Neutrophil (primary cell): ENCODE measurements around the gene NOS3.
A peak's percentile ranks its signal among the peaks of the same experiment; 100 is the strongest.

ENCODE experiments used
- H3K27ac ChIP-seq: fragments of 200-600 bp; sonication (generic); 2 replicates; pipeline ENCODE4 v1.5.1; 2016; ENCODE audit warnings: mild to moderate bottlenecking, moderate library complexity
- H3K27me3 ChIP-seq: fragments of 200-600 bp; sonication (generic); 2 replicates; pipeline ENCODE4 v1.6.0; 2016; ENCODE audit warnings: mild to moderate bottlenecking
- H3K36me3 ChIP-seq: fragments of 200-600 bp; sonication (generic); 2 replicates; pipeline ENCODE4 v1.5.1; 2017
- H3K4me1 ChIP-seq, 2 experiments: fragments of 200-600 bp in 1 of 2; sonication (generic) in 1 of 2; 1 replicate in 1 of 2; 2 replicates in 1 of 2; pipeline versions ENCODE4 v1.5.1 to v1.6.1; 2013 to 2016; ENCODE audit warnings: low read depth in 1 of 2, low read length in 1 of 2, mild to moderate bottlenecking in 1 of 2, moderate library complexity in 1 of 2; ENCODE audit not compliant: control insufficient read depth in 1 of 2, insufficient read depth in 1 of 2
- H3K4me3 ChIP-seq, 2 experiments: fragments of 200-600 bp in 1 of 2; sonication (generic) in 1 of 2; 1 replicate in 1 of 2; 2 replicates in 1 of 2; pipeline ENCODE4 v1.5.1; 2013 to 2016; ENCODE audit warnings: low read depth in 1 of 2, low read length in 1 of 2, mild to moderate bottlenecking in 1 of 2, moderate library complexity in 1 of 2
- H3K9me3 ChIP-seq: fragments of 200-600 bp; sonication (generic); 2 replicates; pipeline ENCODE4 v1.5.1; 2016
- CTCF ChIP-seq: fragments of 200-600 bp; sonication (generic); IDR thresholded peaks from 2 replicates; pipeline ENCODE4 v1.5.1; 2016; ENCODE audit warnings: antibody characterized with exemption

NOS3 gene

GRCh38 chr7:151013733-151014497 lies 23.1 kb downstream of the NOS3 start:
- TF ChIP-seq CTCF = no peak
- peaks cover 18 to 22% of the 10 kb centered on the region in 2 experiments for H3K4me1 ChIP-seq
- peak overlapping the region; percentile 56 to 57 for H3K4me3 ChIP-seq
- peaks cover 100% of the 10 kb centered on the region for H3K27me3 ChIP-seq
- no peaks in the 10 kb centered on the region for H3K9me3 ChIP-seq
- no peaks in the 10 kb centered on the region for H3K36me3 ChIP-seq
- no peak overlapping the region for H3K27ac ChIP-seq

GRCh38 chr7:151014950-151015349 lies 24.1 kb downstream of the NOS3 start:
- H3K4me3 ChIP-seq = no peak overlapping the region
- H3K27ac ChIP-seq = no peak overlapping the region
- H3K27me3 ChIP-seq = peaks cover 100% of the 10 kb centered on the region
- H3K36me3 ChIP-seq = no peaks in the 10 kb centered on the region
- H3K4me1 ChIP-seq = peaks cover 20 to 22% of the 10 kb centered on the region in 2 experiments
- TF ChIP-seq CTCF = no peak
- no peaks in the 10 kb centered on the region for H3K9me3 ChIP-seq

DNA sequence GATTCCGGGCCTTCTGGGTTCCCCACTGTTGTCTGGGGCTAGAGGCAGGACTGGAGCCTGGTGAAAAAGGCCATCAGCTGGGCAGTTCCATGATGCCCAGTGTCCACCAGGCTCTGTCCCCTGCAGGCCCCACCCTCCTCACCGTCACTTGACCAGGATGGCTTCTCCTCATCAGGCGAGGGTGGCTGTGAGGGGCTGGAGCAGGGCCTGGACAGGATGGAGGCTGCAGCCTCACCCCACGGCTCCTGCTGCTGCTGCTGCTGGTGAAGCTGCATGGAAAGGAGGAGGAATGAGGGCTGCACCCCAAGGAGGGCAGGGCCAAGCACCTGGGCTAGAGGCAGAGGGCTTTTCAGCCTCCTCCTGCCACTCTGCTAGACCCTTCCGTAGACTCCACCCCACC lies 25.1 kb downstream of the NOS3 start:
- Histone ChIP-seq H3K27me3 (peaks cover 100% of the 10 kb centered on the region), H3K36me3 (no peaks in the 10 kb centered on the region), H3K27ac (no peak overlapping the region), H3K4me1 (peaks cover 20 to 22% of the 10 kb centered on the region in 2 experiments), H3K4me3 (no peak overlapping the region), H3K9me3 (no peaks in the 10 kb centered on the region)
- no peak for TF ChIP-seq CTCF

DNA sequence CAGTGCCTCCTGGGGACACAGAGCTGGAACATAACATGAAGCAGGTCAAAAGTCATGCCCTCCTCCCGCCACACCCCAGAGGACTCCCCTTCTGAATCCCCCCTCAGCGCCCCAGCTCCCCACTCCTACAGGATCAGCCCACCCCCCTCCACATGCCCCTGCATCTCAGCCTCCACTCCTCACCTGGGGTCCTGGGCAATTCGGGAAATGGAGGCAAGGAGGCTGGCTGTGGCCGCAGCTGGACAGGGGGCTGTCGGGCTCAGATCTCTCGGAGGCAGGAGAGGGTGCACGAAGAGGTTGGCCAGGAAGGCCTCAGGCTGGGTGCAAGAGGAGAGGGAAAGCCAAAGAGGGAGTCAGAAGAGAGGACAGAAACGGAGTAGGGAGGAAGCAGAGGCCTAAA lies 25.7 kb downstream of the NOS3 start:
- H3K27me3 ChIP-seq = peaks cover 100% of the 10 kb centered on the region
- H3K27ac ChIP-seq = no peak overlapping the region
- TF ChIP-seq CTCF = no peak
- H3K4me1 ChIP-seq = peaks cover 20 to 22% of the 10 kb centered on the region in 2 experiments
- H3K36me3 ChIP-seq = no peaks in the 10 kb centered on the region
- no peak overlapping the region for H3K4me3 ChIP-seq
- H3K9me3 ChIP-seq = no peaks in the 10 kb centered on the region

DNA sequence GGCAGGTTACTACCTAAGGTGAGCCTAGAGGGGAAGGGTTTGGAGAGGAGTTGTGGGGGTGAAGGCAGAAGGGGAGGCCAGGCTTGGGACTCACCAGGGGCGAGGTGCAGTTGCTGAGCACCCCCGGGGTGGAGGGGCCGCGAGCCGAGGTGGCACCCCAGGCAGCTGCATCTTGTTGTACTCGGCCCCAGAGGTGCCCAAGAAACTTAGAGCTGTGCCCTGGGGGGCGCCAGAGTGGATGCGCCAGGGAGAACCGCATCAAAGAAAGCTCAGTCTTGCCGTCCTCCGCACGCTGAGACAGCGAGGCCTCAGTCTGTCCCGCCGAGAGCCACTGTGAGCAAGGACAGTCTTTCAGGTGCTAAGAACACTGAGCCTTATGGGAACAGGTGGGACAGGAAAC lies 26.1 kb downstream of the NOS3 start:
- TF ChIP-seq CTCF = no peak
- Histone ChIP-seq H3K27ac (no peak overlapping the region), H3K4me1 (peaks cover 20 to 22% of the 10 kb centered on the region in 2 experiments), H3K27me3 (peaks cover 100% of the 10 kb centered on the region), H3K9me3 (no peaks in the 10 kb centered on the region), H3K36me3 (no peaks in the 10 kb centered on the region), H3K4me3 (no peak overlapping the region)
